Central memory CD8-positive, alpha-beta T cell (primary cell): ENCODE results near the gene CTDNEP1.

Experiments used
- ATAC-seq: fragments of 150-1000 bp; cut with Tn5 transposase; replicated peaks from 2 replicates; pipeline ENCODE4 v1.10.0; 2022; ENCODE audit warnings: mild to moderate bottlenecking, moderate FRiP score, moderate number of reproducible peaks; ENCODE audit not compliant: poor library complexity, severe bottlenecking; ENCODE audit errors: extremely low read depth
- DNase-seq, 2 donors: peaks; one replicate each; pipeline ENCODE4 v3.0.0; 2021; ENCODE audit warnings: low spot score in 2 of 2
- H3K27ac Mint-ChIP-seq: one replicate; pipeline ENCODE4 v1.8.0; 2022; ENCODE audit warnings: low read depth, mild to moderate bottlenecking, moderate library complexity, mixed read lengths
- H3K27me3 Mint-ChIP-seq: one replicate; pipeline ENCODE4 v1.8.0; 2022; ENCODE audit warnings: mixed read lengths
- H3K36me3 Mint-ChIP-seq: one replicate; pipeline ENCODE4 v1.8.0; 2022; ENCODE audit warnings: mild to moderate bottlenecking, moderate library complexity, mixed read lengths; ENCODE audit not compliant: insufficient read depth
- H3K4me1 Mint-ChIP-seq: one replicate; pipeline ENCODE4 v1.8.0; 2022; ENCODE audit warnings: mixed read lengths
- H3K4me3 Mint-ChIP-seq: one replicate; pipeline ENCODE4 v1.8.0; 2022; ENCODE audit warnings: mild to moderate bottlenecking, moderate library complexity, mixed read lengths
- H3K9me3 Mint-ChIP-seq: one replicate; pipeline ENCODE4 v1.8.0; 2022; ENCODE audit warnings: mixed read lengths

The CTDNEP1 gene

GRCh38 chr17:7226721-7227710 lies 24.5 kb downstream of the CTDNEP1 start:
- H3K27me3 Mint-ChIP-seq = no peaks in the 10 kb centered on the region
- peaks cover 13% of the 10 kb centered on the region for H3K36me3 Mint-ChIP-seq
- no peak for DNase-seq
- peaks cover 10% of the 10 kb centered on the region for H3K4me1 Mint-ChIP-seq
- H3K27ac Mint-ChIP-seq = peak overlapping the region; percentile 41
- ATAC-seq = no peak
- H3K9me3 Mint-ChIP-seq = no peaks in the 10 kb centered on the region
- H3K4me3 Mint-ChIP-seq = no peak overlapping the region

- DNase-seq = no peak
- Mint-ChIP-seq H3K36me3 (peaks cover 14% of the 10 kb centered on the region), H3K27me3 (no peaks in the 10 kb centered on the region), H3K4me3 (no peak overlapping the region), H3K27ac (peak overlapping the region; percentile 41), H3K4me1 (peaks cover 11% of the 10 kb centered on the region), H3K9me3 (no peaks in the 10 kb centered on the region)
- ATAC-seq = no peak
These were observed 25.7 kb downstream of the CTDNEP1 start for GRCh38 chr17:7225711-7226331.

- no peaks in the 10 kb centered on the region for H3K9me3 Mint-ChIP-seq
- H3K4me1 Mint-ChIP-seq = peaks cover 18% of the 10 kb centered on the region
- DNase-seq (no peak), ATAC-seq (no peak)
- no peak overlapping the region for H3K4me3 Mint-ChIP-seq
- H3K27ac Mint-ChIP-seq = no peak overlapping the region
- peaks cover 10% of the 10 kb centered on the region for H3K36me3 Mint-ChIP-seq
- H3K27me3 Mint-ChIP-seq = no peaks in the 10 kb centered on the region
These were observed 26.8 kb downstream of the CTDNEP1 start for GRCh38 chr17:7224661-7225111.

DNA sequence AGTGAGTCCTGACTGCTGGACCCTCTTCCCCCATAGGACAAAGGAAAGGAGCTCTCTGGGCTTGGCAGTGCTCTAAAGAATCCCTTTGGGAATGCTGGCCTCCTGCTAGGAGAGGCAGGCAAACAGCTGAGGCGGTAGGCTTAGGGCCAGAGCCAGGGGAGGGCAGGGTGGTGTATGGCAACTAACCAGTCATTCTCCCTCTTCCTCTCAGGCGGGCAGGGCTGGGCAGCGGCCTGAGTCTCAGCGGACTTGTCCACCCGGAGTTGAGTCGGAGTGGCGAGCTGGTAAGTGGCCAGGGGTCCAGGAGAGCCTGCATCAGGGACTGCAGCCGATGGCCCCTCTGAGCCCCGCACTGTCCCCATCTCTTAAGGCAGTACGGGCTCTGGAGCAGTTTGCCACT lies 27.4 kb downstream of the CTDNEP1 start:
- Mint-ChIP-seq H3K36me3 (peaks cover 10% of the 10 kb centered on the region), H3K4me3 (no peak overlapping the region), H3K27me3 (no peaks in the 10 kb centered on the region), H3K4me1 (peaks cover 24% of the 10 kb centered on the region), H3K27ac (no peak overlapping the region), H3K9me3 (no peaks in the 10 kb centered on the region)
- DNase-seq = no peak
- no peak for ATAC-seq

DNA sequence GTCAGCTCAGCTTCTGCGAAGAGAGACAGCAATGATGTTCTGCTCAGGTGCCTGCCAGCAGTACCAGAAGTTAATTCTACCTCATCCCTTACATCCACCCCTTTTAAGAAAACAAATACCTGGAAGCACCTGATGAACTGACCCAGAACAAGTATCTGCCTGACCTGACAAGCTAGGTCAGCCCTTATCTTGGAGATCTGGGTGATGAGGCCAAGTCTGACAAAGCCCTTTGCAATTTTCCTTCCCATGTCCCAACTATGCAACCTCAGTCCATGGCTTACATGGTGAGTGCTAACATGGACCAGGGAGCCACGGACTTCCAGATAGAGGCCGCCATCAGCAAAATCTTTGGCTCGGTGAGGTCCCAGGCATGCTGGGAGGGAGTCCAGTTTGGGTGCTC lies 28.2 kb downstream of the CTDNEP1 start:
- H3K27ac Mint-ChIP-seq = no peak overlapping the region
- H3K27me3 Mint-ChIP-seq = no peaks in the 10 kb centered on the region
- peaks cover 29% of the 10 kb centered on the region for H3K4me1 Mint-ChIP-seq
- no peak for ATAC-seq
- peaks cover 8% of the 10 kb centered on the region for H3K36me3 Mint-ChIP-seq
- H3K4me3 Mint-ChIP-seq = no peak overlapping the region
- DNase-seq = no peak
- H3K9me3 Mint-ChIP-seq = no peaks in the 10 kb centered on the region

DNA sequence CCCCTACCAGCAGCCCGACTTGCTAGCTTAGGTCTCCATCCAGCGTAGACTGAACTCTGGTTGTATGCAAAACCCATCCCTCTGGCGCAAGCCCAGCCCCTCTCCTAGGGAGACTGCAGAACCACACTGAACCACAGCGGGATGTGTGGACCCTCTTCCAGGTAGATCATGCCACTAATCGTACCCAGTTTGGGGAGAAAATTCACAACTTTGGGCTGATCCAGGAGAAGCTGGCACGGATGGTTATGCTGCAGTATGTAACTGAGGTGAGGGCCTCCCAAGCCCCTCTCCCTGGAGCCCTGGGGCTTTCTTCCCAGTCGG lies 28.6 kb downstream of the CTDNEP1 start:
- Mint-ChIP-seq H3K9me3 (no peaks in the 10 kb centered on the region), H3K27ac (no peak overlapping the region), H3K27me3 (no peaks in the 10 kb centered on the region), H3K36me3 (peaks cover 6% of the 10 kb centered on the region), H3K4me1 (peaks cover 29% of the 10 kb centered on the region), H3K4me3 (no peak overlapping the region)
- DNase-seq = no peak
- ATAC-seq = no peak

DNA sequence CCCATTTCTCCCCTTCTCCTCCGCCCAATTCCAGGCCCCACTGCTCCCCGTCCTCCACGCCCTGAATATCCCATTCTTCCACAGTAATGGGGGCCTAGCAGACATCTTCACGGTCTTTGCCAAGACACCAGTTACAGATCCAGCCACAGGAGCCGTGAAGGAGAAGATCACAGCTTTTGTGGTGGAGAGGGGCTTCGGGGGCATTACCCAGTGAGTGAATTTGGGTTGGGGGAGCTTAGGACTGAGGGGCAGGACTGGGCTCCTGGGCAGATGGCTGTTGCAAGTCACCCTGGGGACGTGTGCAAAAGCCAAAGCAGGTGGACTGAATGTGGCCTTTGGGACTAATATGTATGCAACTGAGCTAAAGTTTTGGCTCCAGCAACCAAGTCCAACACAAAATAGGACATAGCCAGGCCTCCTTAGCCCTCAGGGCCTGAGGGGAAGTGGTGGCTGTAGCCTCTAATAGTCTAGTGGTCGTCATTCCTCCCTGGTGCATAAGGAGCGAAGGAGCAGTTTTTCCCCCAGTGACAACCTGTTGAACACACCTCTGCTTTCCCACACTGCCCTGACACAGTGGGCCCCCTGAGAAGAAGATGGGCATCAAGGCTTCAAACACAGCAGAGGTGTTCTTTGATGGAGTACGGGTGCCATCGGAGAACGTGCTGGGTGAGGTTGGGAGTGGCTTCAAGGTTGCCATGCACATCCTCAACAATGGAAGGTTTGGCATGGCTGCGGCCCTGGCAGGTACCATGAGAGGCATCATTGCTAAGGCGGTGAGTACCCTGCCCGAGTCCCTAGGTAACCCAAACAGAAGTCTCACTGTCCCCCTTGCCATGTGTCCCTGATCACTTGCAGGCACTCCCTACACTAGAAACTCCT lies 29.2 kb downstream of the CTDNEP1 start:
- H3K4me3 Mint-ChIP-seq = peak overlapping the region; percentile 98
- H3K27ac Mint-ChIP-seq = no peak overlapping the region
- peaks cover 29% of the 10 kb centered on the region for H3K4me1 Mint-ChIP-seq
- H3K36me3 Mint-ChIP-seq = peaks cover 9% of the 10 kb centered on the region
- H3K27me3 Mint-ChIP-seq = no peaks in the 10 kb centered on the region
- DNase-seq = no peak
- no peak for ATAC-seq
- H3K9me3 Mint-ChIP-seq = no peaks in the 10 kb centered on the region

DNA sequence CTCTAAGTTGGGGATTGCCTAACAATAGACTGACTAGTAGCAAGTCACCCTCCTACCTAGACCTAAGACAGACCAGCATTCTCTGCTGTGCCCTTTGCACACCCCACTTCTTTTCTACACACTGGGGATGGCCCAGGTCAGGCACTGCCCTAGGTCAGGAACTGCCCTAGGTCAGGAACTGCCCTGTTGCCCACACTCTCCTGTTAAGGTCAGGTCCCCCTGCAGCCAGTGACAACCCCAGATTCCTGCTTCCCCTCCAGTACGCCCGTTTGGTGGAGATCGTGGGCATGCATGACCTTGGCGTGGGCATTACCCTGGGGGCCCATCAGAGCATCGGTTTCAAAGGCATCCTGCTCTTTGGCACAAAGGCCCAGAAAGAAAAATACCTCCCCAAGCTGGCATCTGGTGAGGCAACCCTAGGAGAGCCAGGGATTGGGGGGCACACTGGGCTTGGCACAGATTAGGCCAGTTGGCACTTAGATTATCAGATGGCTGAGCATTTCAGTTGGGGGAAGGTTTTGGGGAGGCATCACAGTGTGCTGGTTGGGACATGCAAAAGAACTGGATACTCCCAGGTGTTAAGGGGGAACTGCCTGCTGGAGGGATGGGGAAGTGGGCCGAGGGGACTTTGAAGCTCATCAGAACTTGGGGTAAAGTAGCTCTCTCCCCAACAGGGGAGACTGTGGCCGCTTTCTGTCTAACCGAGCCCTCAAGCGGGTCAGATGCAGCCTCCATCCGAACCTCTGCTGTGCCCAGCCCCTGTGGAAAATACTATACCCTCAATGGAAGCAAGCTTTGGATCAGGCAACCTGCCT lies 30.0 kb downstream of the CTDNEP1 start:
- ATAC-seq = no peak
- Mint-ChIP-seq H3K4me3 (peak overlapping the region; percentile 98), H3K4me1 (peaks cover 33% of the 10 kb centered on the region)

GRCh38 chr17:7220593-7221277 lies 30.8 kb downstream of the CTDNEP1 start:
- ATAC-seq (peak; percentile 66), DNase-seq (peak; percentile 41 to 44)
- Mint-ChIP-seq H3K27ac (peak overlapping the region; percentile 95), H3K4me3 (peak overlapping the region; percentile 98), H3K9me3 (no peaks in the 10 kb centered on the region), H3K36me3 (peaks cover 7% of the 10 kb centered on the region), H3K4me1 (peaks cover 40% of the 10 kb centered on the region), H3K27me3 (no peaks in the 10 kb centered on the region)

More for the DNA sequence above, 30.0 kb downstream of the CTDNEP1 start:
- H3K9me3 Mint-ChIP-seq = no peaks in the 10 kb centered on the region
- no peak for DNase-seq
- H3K27ac Mint-ChIP-seq = peak overlapping the region; percentile 95
- peaks cover 9% of the 10 kb centered on the region for H3K36me3 Mint-ChIP-seq
- no peaks in the 10 kb centered on the region for H3K27me3 Mint-ChIP-seq

GRCh38 chr17:7219812-7220592 lies 31.5 kb downstream of the CTDNEP1 start, which contains the start of the genes ACADVL and DLG4:
TSS of gene ACADVL (plus strand) at chr17:7219938. CDS start at chr17:7219985, 47 bp downstream.
TSS of gene DLG4 (minus strand) at chr17:7219836.
- H3K27ac Mint-ChIP-seq = peak within 1 kb of the TSS; percentile 95
- peak; percentile 62 for ATAC-seq
- H3K36me3 Mint-ChIP-seq = peaks cover 8% of the 10 kb centered on the region
- no peaks in the 10 kb centered on the region for H3K27me3 Mint-ChIP-seq
- H3K4me1 Mint-ChIP-seq = peaks cover 44% of the 10 kb centered on the region
- peak; percentile 35 to 44 for DNase-seq
- H3K9me3 Mint-ChIP-seq = no peaks in the 10 kb centered on the region
- H3K4me3 Mint-ChIP-seq = peak within 1 kb of the TSS; percentile 98
